IMR-90 (cell line): Measurements from ENCODE around the gene BTNL8. TPM values are rescaled to one million over a fixed set of nuclear protein-coding genes. Genes with fewer than 3 reads are reported as not detected.

Experiments used
- ATAC-seq: fragments of 200-7000 bp; cut with Tn5 transposase; 2 replicates; pipeline ENCODE4 v1.9.1; 2020; ENCODE audit warnings: low read depth, mild to moderate bottlenecking, moderate library complexity
- BruUV-seq: library from RNA; stranded (reverse); fragments of 400-500 nt; replicated peaks from 2 replicates; lab custom pipeline; 2021; lab: Mats Ljungman, UMichigan
- CTCF ChIA-PET: fragments of 300-600 bp; formaldehyde crosslinking; extraction: SDS; loops from one replicate; lab custom pipeline; 2021; ENCODE audit warnings: antibody characterized with exemption; lab: Yijun Ruan, JAX
- POLR2A ChIA-PET: fragments of 300-600 bp; sonication (Branson Sonifier 250); formaldehyde crosslinking; loops from one replicate; lab custom pipeline; 2022; ENCODE audit warnings: antibody characterized with exemption; ENCODE audit not compliant: unreplicated experiment; lab: Charles Lee
- DNase-seq: peaks from one replicate; pipeline ENCODE4 v3.0.0; 2013
- H2AFZ ChIP-seq: replicated peaks from 2 replicates; pipeline ENCODE3; 2013; ENCODE audit warnings: low read length, mild to moderate bottlenecking; ENCODE audit not compliant: poor library complexity
- H2AK5ac ChIP-seq: 2 replicates; pipeline ENCODE4 v1.6.1; 2013; ENCODE audit warnings: low read depth, low read length, inconsistent platforms
- H2AK9ac ChIP-seq: replicated peaks from 2 replicates; pipeline ENCODE3; 2013; ENCODE audit warnings: mild to moderate bottlenecking, low read depth, low read length, moderate library complexity; ENCODE audit not compliant: poor library complexity
- H2BK120ac ChIP-seq: 2 replicates; pipeline ENCODE4 v1.6.1; 2013; ENCODE audit warnings: low read depth, low read length, inconsistent platforms
- H2BK15ac ChIP-seq: 3 replicates; pipeline ENCODE4 v1.6.1; 2013; ENCODE audit warnings: low read depth, low read length, inconsistent platforms
- H2BK20ac ChIP-seq: 2 replicates; pipeline ENCODE4 v1.6.1; 2013; ENCODE audit warnings: low read depth, mild to moderate bottlenecking, inconsistent platforms, low read length, moderate library complexity
- H2BK5ac ChIP-seq: 2 replicates; pipeline ENCODE4 v1.6.1; 2013; ENCODE audit warnings: mild to moderate bottlenecking, low read depth, low read length, inconsistent platforms; ENCODE audit not compliant: poor library complexity, severe bottlenecking
- H3K14ac ChIP-seq: replicated peaks from 2 replicates; pipeline ENCODE4 v1.6.1; 2013; ENCODE audit warnings: low read depth, low read length, inconsistent platforms
- H3K18ac ChIP-seq: 2 replicates; pipeline ENCODE4 v1.6.1; 2013; ENCODE audit warnings: low read depth, low read length, control low read depth
- H3K23ac ChIP-seq: 2 replicates; pipeline ENCODE4 v1.6.1; 2013; ENCODE audit warnings: low read depth, low read length, inconsistent platforms
- H3K27ac ChIP-seq: 2 replicates; pipeline ENCODE4 v1.5.1; 2013; ENCODE audit warnings: mild to moderate bottlenecking, control low read depth, low read length; ENCODE audit not compliant: insufficient read depth
- H3K27me3 ChIP-seq: 2 replicates; pipeline ENCODE4 v1.6.1; 2013; ENCODE audit warnings: low read length; ENCODE audit not compliant: control insufficient read depth, insufficient read depth
- H3K36me3 ChIP-seq: 2 replicates; pipeline ENCODE4 v1.6.1; 2013; ENCODE audit warnings: low read length, mixed read lengths; ENCODE audit not compliant: control insufficient read depth, insufficient read depth
- H3K4ac ChIP-seq: 2 replicates; pipeline ENCODE4 v1.6.1; 2013; ENCODE audit warnings: low read depth, low read length, inconsistent platforms
- H3K4me1 ChIP-seq: 2 replicates; pipeline ENCODE4 v1.6.1; 2013; ENCODE audit warnings: low read length, mixed read lengths; ENCODE audit not compliant: control insufficient read depth, insufficient read depth
- H3K4me2 ChIP-seq: 2 replicates; pipeline ENCODE4 v1.6.1; 2013; ENCODE audit warnings: low read depth, mild to moderate bottlenecking, control low read depth, low read length, moderate library complexity
- H3K4me3 ChIP-seq: 2 replicates; pipeline ENCODE4 v1.5.1; 2013; ENCODE audit warnings: low read depth, mild to moderate bottlenecking, control low read depth, low read length, moderate library complexity; ENCODE audit not compliant: insufficient read depth
- H3K56ac ChIP-seq: 2 replicates; pipeline ENCODE4 v1.6.1; 2013; ENCODE audit warnings: low read length, inconsistent platforms; ENCODE audit not compliant: insufficient read depth; ENCODE audit errors: extremely low read depth
- H3K79me1 ChIP-seq, 2 experiments: 2 replicates each; pipeline ENCODE4 v1.6.1; 2013; ENCODE audit warnings: low read length in 2 of 2, inconsistent platforms in 1 of 2, low read depth in 1 of 2
- H3K9ac ChIP-seq: 2 replicates; pipeline ENCODE4 v1.6.1; 2013; ENCODE audit warnings: low read depth, low read length, control low read depth
- H3K9me1 ChIP-seq: 2 replicates; pipeline ENCODE4 v1.6.1; 2013; ENCODE audit warnings: low read length, inconsistent platforms; ENCODE audit not compliant: insufficient read depth
- H3K9me3 ChIP-seq: 2 replicates; pipeline ENCODE4 v1.6.1; 2013; ENCODE audit warnings: low read length; ENCODE audit not compliant: control insufficient read depth, insufficient read depth
- H4K20me1 ChIP-seq: 2 replicates; pipeline ENCODE4 v1.6.1; 2013; ENCODE audit warnings: low read length, inconsistent platforms; ENCODE audit not compliant: insufficient read depth
- H4K5ac ChIP-seq: 2 replicates; pipeline ENCODE4 v1.6.1; 2013; ENCODE audit warnings: mild to moderate bottlenecking, low read depth, low read length, control low read depth
- H4K8ac ChIP-seq, 2 experiments: 2 replicates each; pipeline ENCODE4 v1.6.1; 2013; ENCODE audit warnings: low read depth in 2 of 2, low read length in 2 of 2, control low read depth in 1 of 2, inconsistent platforms in 1 of 2
- H4K91ac ChIP-seq: 2 replicates; pipeline ENCODE4 v1.6.1; 2013; ENCODE audit warnings: low read depth, low read length, inconsistent platforms; ENCODE audit not compliant: insufficient read depth
- BHLHE40 ChIP-seq: fragments of 150-350 bp; IDR thresholded peaks from 2 replicates; pipeline ENCODE4 v1.6.1; 2016; ENCODE audit warnings: mild to moderate bottlenecking, low read depth, low read length
- CEBPB ChIP-seq: IDR thresholded peaks from 2 replicates; pipeline ENCODE4 v1.6.1; 2012; ENCODE audit warnings: low read depth, low read length, improper control_type of control experiment
- CHD1 ChIP-seq: IDR thresholded peaks from 2 replicates; pipeline ENCODE4 v1.6.1; 2012; ENCODE audit warnings: low read depth, low read length, improper control_type of control experiment
- FOS ChIP-seq: fragments of 150-350 bp; IDR thresholded peaks from 2 replicates; pipeline ENCODE4 v1.6.1; 2016; ENCODE audit warnings: low read depth, low read length
- MAZ ChIP-seq: IDR thresholded peaks from 2 replicates; pipeline ENCODE4 v1.6.1; 2012; ENCODE audit warnings: low read depth, mild to moderate bottlenecking, low read length, improper control_type of control experiment, moderate library complexity, borderline replicate concordance
- MXI1 ChIP-seq: IDR thresholded peaks from 2 replicates; pipeline ENCODE4 v1.6.1; 2012; ENCODE audit warnings: low read depth, mild to moderate bottlenecking, low read length, moderate library complexity, borderline replicate concordance
- NFE2L2 ChIP-seq: fragments of 150-350 bp; IDR thresholded peaks from 2 replicates; pipeline ENCODE4 v1.6.1; 2016; ENCODE audit warnings: low read depth, mild to moderate bottlenecking, low read length
- POLR2A ChIP-seq: IDR thresholded peaks from 2 replicates; pipeline ENCODE4 v1.6.1; 2012; ENCODE audit warnings: mild to moderate bottlenecking, low read depth, low read length
- RAD21 ChIP-seq: IDR thresholded peaks from 2 replicates; pipeline ENCODE4 v1.6.1; 2012; ENCODE audit warnings: low read length, improper control_type of control experiment
- RCOR1 ChIP-seq: IDR thresholded peaks from 2 replicates; pipeline ENCODE4 v1.6.1; 2012; ENCODE audit warnings: mild to moderate bottlenecking, low read length, improper control_type of control experiment; ENCODE audit not compliant: insufficient replicate concordance
- RFX5 ChIP-seq: IDR thresholded peaks from 2 replicates; pipeline ENCODE4 v1.8.0; 2012; ENCODE audit warnings: low read depth, mild to moderate bottlenecking, low read length, moderate library complexity
- SMC3 ChIP-seq: fragments of 150-350 bp; IDR thresholded peaks from 2 replicates; pipeline ENCODE4 v1.6.1; 2016; ENCODE audit warnings: low read depth, mild to moderate bottlenecking, antibody characterized with exemption, low read length, moderate library complexity
- WGBS, 2 experiments: methylation state at CpG; one replicate each; pipeline versions ENCODE4 v1.1.5 to v1.1.7; 2013; ENCODE audit warnings: missing lambda C conversion rate in 2 of 2; ENCODE audit not compliant: insufficient read length in 1 of 2; ENCODE audit errors: extremely low coverage in 2 of 2; 5-methylcytosine and 5-hydroxymethylcytosine counted together
- dilution Hi-C: fragments of 300-500 bp; cut with HindIII; formaldehyde crosslinking; loops from one replicate; pipeline ENCODE4 v1.14.3; 2018; ENCODE audit warnings: low sequenced_read_pairs; ENCODE audit not compliant: unreplicated experiment
- in situ Hi-C: fragments of 300-500 bp; cut with MboI; formaldehyde crosslinking; loops from 3 replicates; pipeline ENCODE4 v1.14.3; 2019; ENCODE audit warnings: low sequenced_read_pairs, inconsistent platforms, mixed read lengths
- intact Hi-C: fragments of 100-400 bp; cut with micrococcal nuclease; formaldehyde crosslinking; loops from 2 replicates; pipeline ENCODE4 v1.10.0; 2022
- polyA plus RNA-seq, 3 experiments: library from polyadenylated mRNA; depleted of rRNA; stranded (reverse); fragments of >200 nt; gene quantifications; 2 replicates each; pipeline ENCODE4 v1.2.3, GENCODE V29; 2012; ENCODE audit warnings: low replicate concordance in 1 of 3
- total RNA-seq: library from RNA; depleted of rRNA; stranded (reverse); fragments of >200 nt; gene quantifications from 2 replicates; pipeline ENCODE4 v1.2.3, GENCODE V29; 2012
- TF ChIP-seq, protein P1 (sequence below): fragments of 150-350 bp; IDR thresholded peaks from 2 replicates; pipeline ENCODE4 v1.6.1; 2016; ENCODE audit warnings: low read depth, mild to moderate bottlenecking, low read length, moderate library complexity, borderline replicate concordance
- TF ChIP-seq, protein P2 (sequence below): conservative IDR thresholded peaks from 2 replicates; pipeline ENCODE4 v1.5.1; 2012; ENCODE audit warnings: mild to moderate bottlenecking, low read depth, low read length, improper control_type of control experiment
- TF ChIP-seq, protein P3 (sequence below): fragments of 150-350 bp; IDR thresholded peaks from 2 replicates; pipeline ENCODE4 v1.6.1; 2017; ENCODE audit warnings: mild to moderate bottlenecking, antibody characterized with exemption, low read length, low read depth

Gene BTNL8
- total and polyA plus RNA-seq, 2 of the 4 experiments (the other 2 are of a cell fraction) = not detected

DNA sequence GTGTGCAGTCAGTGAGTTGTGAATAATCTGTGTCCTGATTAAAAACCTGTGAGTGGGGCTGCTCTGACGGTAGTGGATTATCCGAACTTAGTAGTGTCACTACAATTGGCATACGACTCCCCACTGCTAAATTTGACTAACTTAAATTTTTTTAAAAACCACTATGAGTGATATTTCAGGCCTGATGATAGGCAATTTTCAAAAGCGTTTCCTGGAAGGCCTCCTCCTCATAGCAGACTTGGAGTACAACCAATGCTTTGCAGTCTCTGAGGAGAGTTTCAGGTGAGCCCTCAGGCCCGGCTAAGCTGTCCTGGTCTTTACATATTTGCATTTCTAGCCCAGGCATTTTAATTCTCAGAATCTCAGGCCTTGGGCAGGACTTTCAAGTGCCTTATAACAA is 10.8 kb downstream of the BTNL8 start:
- Histone ChIP-seq H3K9me3 (peaks cover 6% of the 10 kb centered on the region), H2AFZ (no peak overlapping the region), H3K27me3 (no peaks in the 10 kb centered on the region), H4K20me1 (no peaks in the 10 kb centered on the region), H3K4me2 (no peak overlapping the region), H3K18ac (no peak overlapping the region), H3K9me1 (no peaks in the 10 kb centered on the region), H3K9ac (no peak overlapping the region), H3K56ac (no peak overlapping the region), H3K79me1 (no peaks in the 10 kb centered on the region), H3K36me3 (no peaks in the 10 kb centered on the region), H3K4me3 (no peak overlapping the region), H4K5ac (no peak overlapping the region), H3K27ac (no peak overlapping the region), H2AK5ac (no peak overlapping the region), H2BK20ac (no peak overlapping the region), H3K23ac (no peak overlapping the region), H2BK5ac (no peak overlapping the region), H3K4me1 (no peaks in the 10 kb centered on the region), H4K91ac (no peak overlapping the region), H2AK9ac (no peak overlapping the region), H3K4ac (no peak overlapping the region), H4K8ac (no peak overlapping the region), H2BK15ac (no peak overlapping the region), H2BK120ac (no peak overlapping the region), H3K14ac (no peak overlapping the region)
- ChIA-PET CTCF (interaction anchor here (0.7 kb wide), 1 partner anchor 246 kb away, joined by 5 read pairs; no protein-coding TSS in a partner anchor), POLR2A (no interaction called here)
- dilution Hi-C loops (no loop called here), intact Hi-C loops (no loop called here), in situ Hi-C loops (no loop called here)
- WGBS, 2 experiments = no CpG with 5 or more reads among the region's 5 CpGs
- TF ChIP-seq, protein P1, sequence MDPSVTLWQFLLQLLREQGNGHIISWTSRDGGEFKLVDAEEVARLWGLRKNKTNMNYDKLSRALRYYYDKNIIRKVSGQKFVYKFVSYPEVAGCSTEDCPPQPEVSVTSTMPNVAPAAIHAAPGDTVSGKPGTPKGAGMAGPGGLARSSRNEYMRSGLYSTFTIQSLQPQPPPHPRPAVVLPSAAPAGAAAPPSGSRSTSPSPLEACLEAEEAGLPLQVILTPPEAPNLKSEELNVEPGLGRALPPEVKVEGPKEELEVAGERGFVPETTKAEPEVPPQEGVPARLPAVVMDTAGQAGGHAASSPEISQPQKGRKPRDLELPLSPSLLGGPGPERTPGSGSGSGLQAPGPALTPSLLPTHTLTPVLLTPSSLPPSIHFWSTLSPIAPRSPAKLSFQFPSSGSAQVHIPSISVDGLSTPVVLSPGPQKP = no peak
- no peak for TF ChIP-seq MXI1
- TF ChIP-seq CEBPB = no peak
- no peak for TF ChIP-seq POLR2A
- TF ChIP-seq FOS = no peak
- TF ChIP-seq RCOR1 = no peak
- no peak for TF ChIP-seq SMC3
- no peak for TF ChIP-seq CHD1
- TF ChIP-seq RFX5 = no peak
- TF ChIP-seq MAZ = no peak
- TF ChIP-seq, protein P2, sequence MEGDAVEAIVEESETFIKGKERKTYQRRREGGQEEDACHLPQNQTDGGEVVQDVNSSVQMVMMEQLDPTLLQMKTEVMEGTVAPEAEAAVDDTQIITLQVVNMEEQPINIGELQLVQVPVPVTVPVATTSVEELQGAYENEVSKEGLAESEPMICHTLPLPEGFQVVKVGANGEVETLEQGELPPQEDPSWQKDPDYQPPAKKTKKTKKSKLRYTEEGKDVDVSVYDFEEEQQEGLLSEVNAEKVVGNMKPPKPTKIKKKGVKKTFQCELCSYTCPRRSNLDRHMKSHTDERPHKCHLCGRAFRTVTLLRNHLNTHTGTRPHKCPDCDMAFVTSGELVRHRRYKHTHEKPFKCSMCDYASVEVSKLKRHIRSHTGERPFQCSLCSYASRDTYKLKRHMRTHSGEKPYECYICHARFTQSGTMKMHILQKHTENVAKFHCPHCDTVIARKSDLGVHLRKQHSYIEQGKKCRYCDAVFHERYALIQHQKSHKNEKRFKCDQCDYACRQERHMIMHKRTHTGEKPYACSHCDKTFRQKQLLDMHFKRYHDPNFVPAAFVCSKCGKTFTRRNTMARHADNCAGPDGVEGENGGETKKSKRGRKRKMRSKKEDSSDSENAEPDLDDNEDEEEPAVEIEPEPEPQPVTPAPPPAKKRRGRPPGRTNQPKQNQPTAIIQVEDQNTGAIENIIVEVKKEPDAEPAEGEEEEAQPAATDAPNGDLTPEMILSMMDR = no peak
- TF ChIP-seq BHLHE40 = no peak
- no peak for TF ChIP-seq RAD21
- TF ChIP-seq, protein P3, sequence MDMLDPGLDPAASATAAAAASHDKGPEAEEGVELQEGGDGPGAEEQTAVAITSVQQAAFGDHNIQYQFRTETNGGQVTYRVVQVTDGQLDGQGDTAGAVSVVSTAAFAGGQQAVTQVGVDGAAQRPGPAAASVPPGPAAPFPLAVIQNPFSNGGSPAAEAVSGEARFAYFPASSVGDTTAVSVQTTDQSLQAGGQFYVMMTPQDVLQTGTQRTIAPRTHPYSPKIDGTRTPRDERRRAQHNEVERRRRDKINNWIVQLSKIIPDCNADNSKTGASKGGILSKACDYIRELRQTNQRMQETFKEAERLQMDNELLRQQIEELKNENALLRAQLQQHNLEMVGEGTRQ = no peak
- no peak for TF ChIP-seq NFE2L2
- BruUV-seq = no TSS peak
- no peak for DNase-seq
- ATAC-seq = no peak
